AG09319 (cell line): ENCODE results near the gene RBPMS2.
"Not testable (repeated sequence)": the region's sequence is repeated elsewhere in the genome, so short reads cannot be mapped to it uniquely, and the experiment has no call there.

Experiments used
- DNase-seq: peaks from one replicate; pipeline ENCODE4 v3.0.0-alpha.2; 2010; ENCODE audit warnings: low read depth; ENCODE audit errors: extremely low read depth
- CTCF ChIP-seq: IDR thresholded peaks from 2 replicates; pipeline ENCODE4 v1.5.1; 2011; ENCODE audit warnings: low read depth, mild to moderate bottlenecking, inconsistent platforms, low read length, moderate library complexity

RBPMS2 gene

GRCh38 chr15:64775551-64776401, at the start of gene RBPMS2:
Gene RBPMS2 (minus strand): TSS chr15:64775589. CDS start chr15:64775319, 270 bp downstream.
- no peak for DNase-seq
- no peak for TF ChIP-seq CTCF

- TF ChIP-seq CTCF: no peak
- no peak for DNase-seq
Observed at GRCh38 chr15:64824929-64825430, 49.6 kb upstream of the RBPMS2 start.

- no peak for TF ChIP-seq CTCF
- no peak for DNase-seq
Observed at GRCh38 chr15:64816452-64816851, 41.1 kb upstream of the RBPMS2 start.

- DNase-seq: not testable (repeated sequence)
Observed at GRCh38 chr15:64814965-64815364, 39.6 kb upstream of the RBPMS2 start.

GRCh38 chr15:64814283-64814682, 38.9 kb upstream of the RBPMS2 start:
- not testable (repeated sequence) for DNase-seq

GRCh38 chr15:64813075-64813474, 37.7 kb upstream of the RBPMS2 start:
- DNase-seq: no peak
- no peak for TF ChIP-seq CTCF

GRCh38 chr15:64810497-64811326, 35.3 kb upstream of the RBPMS2 start:
- DNase-seq: no peak
- TF ChIP-seq CTCF: no peak
